ENCODE data around the gene LST1. TPM values are rescaled to one million over a fixed set of nuclear protein-coding genes. Genes with fewer than 3 reads are reported as not detected.

The LST1 gene
- total RNA-seq, 4 donors from 2014 or later = 1.6 to 22.3 (median 4.1) TPM; not detected in 1

GRCh38 chr6:31581434-31582229 lies 4.4 kb upstream of the LST1 start:
- Histone ChIP-seq H3K27ac (peak overlapping the region; percentile 74 to 84 (median 77)), H3K4me1 (peaks cover 0 to 5% of the 10 kb centered on the region in 2 donors), H3K27me3 (no peaks in the 10 kb centered on the region), H3K36me3 (no peaks in the 10 kb centered on the region), H3K9me3 (no peaks in the 10 kb centered on the region), H3K4me3 (peak overlapping the region; percentile 67 to 96 (median 90))
- intact Hi-C loops (cut with DNase I; ENCODE audit: low total_unique reads) (loop anchor here (1.0 kb wide), 2 partner anchors 17 to 35 kb away; partner anchors contain the start of gene ATP6V1G2), in situ Hi-C loops (cut with MboI; ENCODE audit: low sequenced_read_pairs in 4 of 4) (no loop called here)
- no peak for TF ChIP-seq POLR2A (IDR thresholded peaks at IDR 0.05)
- no peak for TF ChIP-seq CTCF (IDR thresholded peaks at IDR 0.05 in 4 of 5, conservative IDR thresholded peaks at IDR 0.05 in 1 of 5)
- DNase-seq (no peak), ATAC-seq (peak; percentile 9 to 18)

GRCh38 chr6:31582230-31582643 lies 3.8 kb upstream of the LST1 start, which contains the start of gene LTB:
TSS of gene LTB (minus strand) at chr6:31582424. CDS start at chr6:31582417, 7 bp downstream.
- TF ChIP-seq CTCF (IDR thresholded peaks at IDR 0.05 in 4 of 5, conservative IDR thresholded peaks at IDR 0.05 in 1 of 5) (no peak), POLR2A (IDR thresholded peaks at IDR 0.05) (no peak)
- Histone ChIP-seq H3K4me1 (peaks cover 0 to 5% of the 10 kb centered on the region in 2 donors), H3K4me3 (peak within 1 kb of the TSS; percentile 67 to 96 (median 90)), H3K27me3 (no peaks in the 10 kb centered on the region), H3K27ac (peak within 1 kb of the TSS; percentile 74 to 84 (median 77)), H3K9me3 (no peaks in the 10 kb centered on the region), H3K36me3 (no peaks in the 10 kb centered on the region)
- DNase-seq (no peak), ATAC-seq (no peak)
- intact Hi-C loops (cut with DNase I; ENCODE audit: low total_unique reads) (no loop called here), in situ Hi-C loops (cut with MboI; ENCODE audit: low sequenced_read_pairs in 4 of 4) (no loop called here)

- Histone ChIP-seq H3K4me3 (no peak overlapping the region), H3K27ac (no peak overlapping the region), H3K9me3 (no peaks in the 10 kb centered on the region), H3K4me1 (peaks cover 0 to 3% of the 10 kb centered on the region in 2 donors), H3K36me3 (no peaks in the 10 kb centered on the region), H3K27me3 (peaks cover 0 to 5% (median 0%) of the 10 kb centered on the region in 3 donors)
- intact Hi-C loops (cut with DNase I; ENCODE audit: low total_unique reads) = no loop called here
- DNase-seq = no peak
- TF ChIP-seq CTCF (IDR thresholded peaks at IDR 0.05 in 4 of 5, conservative IDR thresholded peaks at IDR 0.05 in 1 of 5) (no peak), POLR2A (IDR thresholded peaks at IDR 0.05) (no peak)
- in situ Hi-C loops (cut with MboI; ENCODE audit: low sequenced_read_pairs in 4 of 4) = no loop called here
- no peak for ATAC-seq
These were observed 586 bp upstream of the LST1 start for GRCh38 chr6:31585491-31585890.

- intact Hi-C loops (cut with DNase I; ENCODE audit: low total_unique reads) = no loop called here
- H3K4me1 ChIP-seq = no peaks in the 10 kb centered on the region
- ATAC-seq (no peak), DNase-seq (no peak)
- in situ Hi-C loops (cut with MboI; ENCODE audit: low sequenced_read_pairs in 4 of 4) = no loop called here
- TF ChIP-seq POLR2A (IDR thresholded peaks at IDR 0.05) (no peak), CTCF (IDR thresholded peaks at IDR 0.05 in 4 of 5, conservative IDR thresholded peaks at IDR 0.05 in 1 of 5) (no peak)
- no peaks in the 10 kb centered on the region for H3K9me3 ChIP-seq
- peaks cover 0 to 5% (median 0%) of the 10 kb centered on the region in 3 donors for H3K27me3 ChIP-seq
- no peaks in the 10 kb centered on the region for H3K36me3 ChIP-seq
- no peak overlapping the region for H3K27ac ChIP-seq
- no peak overlapping the region for H3K4me3 ChIP-seq
These were observed 663 bp downstream of the LST1 start for GRCh38 chr6:31586599-31587281.

Data from gastrocnemius medialis (tissue), 4 donors.